Measurements from ENCODE around the gene TIAM2.

GRCh38 chr6:154951345-154952200 is 43.5 kb upstream of the TIAM2 start:
- no peak for TF ChIP-seq CTCF (IDR thresholded peaks at IDR 0.05)
- TF ChIP-seq POLR2A (IDR thresholded peaks at IDR 0.05), result no peak

Measured in adrenal gland (tissue), 5 donors.